GM21423 (cell line): Measurements from ENCODE around the gene TMED10.
"Not testable (repeated sequence)": the region's sequence is repeated elsewhere in the genome, so short reads cannot be mapped to it uniquely, and the experiment has no call there.

Source experiments
- ATAC-seq: cut with Tn5 transposase; IDR thresholded peaks from one replicate; pipeline ENCODE4 v1.9.1; 2021; ENCODE audit warnings: mild to moderate bottlenecking, moderate library complexity; ENCODE audit not compliant: unreplicated experiment

The TMED10 gene

DNA sequence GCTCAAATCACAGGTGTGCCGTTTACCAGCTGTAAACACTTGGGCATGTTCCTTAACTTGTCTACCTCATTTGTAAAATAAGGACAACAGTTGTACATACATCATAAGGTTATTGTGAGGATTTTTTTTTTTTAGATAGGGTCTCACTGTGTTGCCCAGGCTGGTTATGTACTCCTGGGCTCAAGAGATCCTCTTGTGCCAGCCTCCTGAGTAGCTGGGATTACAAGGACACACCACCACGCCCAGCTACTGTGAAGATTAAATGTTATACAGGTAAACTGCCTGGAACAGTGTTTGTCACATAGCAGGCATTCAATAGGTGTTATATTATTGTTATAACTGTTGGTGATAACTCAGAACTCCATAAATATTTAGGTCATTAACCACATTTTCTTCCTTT lies 12.7 kb downstream of the TMED10 start:
- no peak for ATAC-seq

GRCh38 chr14:75162631-75163030 lies 13.8 kb downstream of the TMED10 start:
- ATAC-seq: no peak

GRCh38 chr14:75158843-75159614 lies 17.4 kb downstream of the TMED10 start:
- ATAC-seq: no peak

GRCh38 chr14:75156901-75157300 lies 19.5 kb downstream of the TMED10 start:
- ATAC-seq: no peak

- ATAC-seq: no peak
These were observed 20.3 kb downstream of the TMED10 start for GRCh38 chr14:75156111-75156510.

DNA sequence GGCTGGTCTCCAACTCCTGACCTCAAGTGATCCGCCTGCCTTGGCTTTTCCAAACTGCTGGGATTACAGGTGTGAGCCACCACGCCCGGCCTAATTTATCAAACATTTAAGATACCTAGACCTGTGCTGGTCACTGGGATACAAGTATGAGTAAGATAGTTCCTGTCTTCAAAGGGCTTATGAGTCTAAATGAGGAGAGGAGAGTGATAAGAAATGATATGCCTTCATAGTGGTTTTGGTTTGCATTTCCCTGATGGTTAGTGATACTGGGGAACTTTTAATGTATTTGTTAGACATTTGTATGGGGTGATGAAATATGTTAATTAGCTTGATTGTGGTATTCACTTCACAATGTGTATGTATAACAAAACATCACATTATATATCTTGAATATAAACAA lies 21.2 kb downstream of the TMED10 start:
- no peak for ATAC-seq

GRCh38 chr14:75153295-75153694 lies 23.1 kb downstream of the TMED10 start:
- ATAC-seq: no peak

GRCh38 chr14:75151851-75152250 lies 24.6 kb downstream of the TMED10 start:
- ATAC-seq: no peak

GRCh38 chr14:75150637-75151036 lies 25.8 kb downstream of the TMED10 start:
- not testable (repeated sequence) for ATAC-seq

DNA sequence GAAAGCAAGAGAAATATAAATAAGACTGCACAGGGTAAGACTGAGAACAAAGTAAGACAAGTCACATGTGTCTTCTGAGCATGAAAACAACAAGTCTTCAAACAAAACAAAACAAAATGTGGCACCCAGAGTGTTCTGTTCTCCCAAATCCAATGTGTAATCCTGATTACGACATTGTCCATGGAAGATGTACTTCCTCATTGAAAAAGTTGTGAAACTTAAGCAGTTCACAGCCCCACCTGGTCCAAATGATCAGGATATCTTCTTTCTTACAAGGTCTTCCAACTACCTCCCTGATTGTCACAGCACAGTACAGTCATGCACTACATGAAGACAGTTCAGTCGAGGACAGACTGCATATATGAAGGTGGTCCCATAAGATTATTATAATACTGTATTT lies 26.3 kb downstream of the TMED10 start:
- no peak for ATAC-seq

- ATAC-seq: no peak
These were observed 28.9 kb downstream of the TMED10 start for GRCh38 chr14:75147423-75148071.

DNA sequence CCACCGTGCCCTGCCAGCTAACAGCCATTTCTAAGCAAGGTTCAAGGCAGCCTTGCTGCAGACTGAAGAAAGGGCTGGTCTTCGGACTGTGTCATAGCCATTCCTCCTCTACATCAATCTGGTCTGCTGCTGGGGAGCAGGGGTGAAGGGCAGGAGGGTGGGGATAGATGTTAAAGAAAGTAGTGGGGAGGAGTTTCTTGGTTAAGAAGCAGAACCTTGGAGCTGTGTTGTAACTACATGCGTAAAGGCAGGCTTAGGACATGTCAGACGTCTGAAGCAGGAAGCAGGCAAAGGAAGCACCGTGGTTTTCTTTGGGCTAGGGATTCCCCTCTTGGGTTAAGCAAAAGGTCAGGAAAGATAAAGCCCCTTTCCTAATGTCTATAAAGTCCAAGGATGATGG lies 31.5 kb downstream of the TMED10 start:
- no peak for ATAC-seq

- no peak for ATAC-seq
These were observed 32.5 kb downstream of the TMED10 start for GRCh38 chr14:75143761-75144527.

- ATAC-seq: no peak
These were observed 33.9 kb downstream of the TMED10 start for GRCh38 chr14:75142494-75142893.

DNA sequence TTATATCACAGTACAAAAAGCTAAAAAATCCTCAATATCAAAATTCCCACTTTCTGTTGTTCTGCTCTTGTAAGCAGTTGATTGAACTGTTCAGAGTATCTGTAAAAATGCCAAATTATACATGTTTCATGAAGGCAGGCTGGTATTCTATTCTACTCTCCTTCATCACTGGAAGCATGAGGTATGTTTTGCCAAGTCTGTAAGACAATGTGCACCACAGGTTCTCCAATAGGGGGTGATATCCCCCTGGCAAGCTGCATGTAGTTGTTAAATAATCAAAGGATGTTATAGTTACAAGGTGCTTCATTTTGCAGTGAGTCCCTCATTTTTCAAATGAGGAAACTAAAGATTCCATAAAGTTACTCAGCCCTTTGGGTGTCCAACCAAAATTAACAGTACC lies 34.4 kb downstream of the TMED10 start:
- no peak for ATAC-seq

GRCh38 chr14:75141062-75141461 lies 35.4 kb downstream of the TMED10 start:
- no peak for ATAC-seq

DNA sequence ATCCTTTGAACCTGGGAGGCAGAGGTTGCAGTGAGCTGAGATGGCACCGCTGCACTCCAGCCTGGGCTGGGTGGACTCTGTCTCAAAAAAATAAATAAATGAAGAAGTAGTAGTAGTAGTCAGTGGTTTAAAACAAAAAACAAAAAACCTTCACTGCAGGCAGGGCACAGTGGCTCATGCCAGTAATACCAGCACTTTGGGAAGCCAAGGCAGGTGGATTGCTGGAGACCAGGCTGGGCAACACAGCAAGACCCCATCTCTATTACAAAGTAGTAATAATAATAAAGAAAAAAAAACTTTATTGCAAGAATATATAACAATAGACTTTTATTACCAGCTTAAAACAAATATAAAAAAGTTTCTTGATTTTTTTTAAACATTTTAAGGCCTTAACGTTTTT lies 35.8 kb downstream of the TMED10 start:
- no peak for ATAC-seq

DNA sequence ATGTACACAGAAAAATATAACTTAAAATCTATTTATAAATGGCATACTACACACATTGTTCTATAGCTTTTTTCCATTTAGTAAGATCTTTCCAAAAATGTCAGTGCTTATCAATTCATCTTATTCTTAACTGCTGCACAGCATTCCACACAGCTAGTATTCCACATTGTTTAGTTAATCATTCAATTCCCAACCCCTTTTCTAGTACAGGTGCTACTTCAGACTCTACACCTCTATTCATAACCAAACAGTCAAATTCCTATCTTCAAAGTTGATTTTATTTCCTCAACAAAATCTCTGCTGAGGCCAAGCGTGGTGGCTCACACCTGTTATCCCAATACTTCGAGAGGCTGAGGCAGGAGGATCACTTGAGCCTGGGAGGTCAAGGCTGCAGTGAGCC lies 37.2 kb downstream of the TMED10 start:
- ATAC-seq: no peak

DNA sequence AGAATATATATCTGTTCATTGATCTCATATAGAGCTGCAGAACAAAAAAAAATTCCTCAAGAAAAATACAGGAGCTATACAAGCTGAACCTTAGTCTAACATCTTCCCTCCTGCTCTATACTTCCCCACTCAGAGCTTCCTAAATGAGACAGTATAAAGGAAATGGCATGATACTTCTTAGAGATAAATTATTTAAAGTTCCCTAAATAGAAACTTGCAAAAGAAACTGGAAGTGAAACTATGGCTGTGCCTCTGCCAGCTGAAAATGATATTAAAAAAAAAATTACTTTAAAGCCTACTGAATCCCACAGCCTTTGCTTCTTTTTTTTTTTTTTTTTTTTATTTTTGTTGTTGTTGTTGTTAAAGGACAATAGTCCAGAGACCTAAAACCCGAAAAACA lies 37.9 kb downstream of the TMED10 start:
- no peak for ATAC-seq

DNA sequence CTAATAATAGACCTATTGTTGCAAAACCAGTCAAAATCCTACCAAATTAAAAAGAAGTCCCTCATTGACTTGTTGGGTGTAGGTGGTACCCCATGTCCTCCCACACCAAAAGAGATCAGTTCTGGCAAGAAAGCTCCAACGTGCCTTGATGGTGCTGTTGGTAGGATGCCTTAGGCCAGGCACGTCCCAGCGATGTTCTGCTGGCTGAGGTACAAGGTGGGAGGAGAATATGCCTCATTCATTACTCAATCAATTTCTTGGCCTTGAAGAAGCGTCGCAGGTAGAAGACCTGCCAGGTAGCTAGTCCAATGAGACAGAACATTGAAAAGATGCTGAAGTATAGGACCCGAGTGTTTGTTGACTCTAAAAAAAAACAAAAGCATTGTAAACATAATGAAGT lies 41.8 kb downstream of the TMED10 start:
- ATAC-seq: no peak

GRCh38 chr14:75133597-75133996 lies 42.8 kb downstream of the TMED10 start:
- no peak for ATAC-seq
